ENCODE results near the gene MDH2.

- no peak for TF ChIP-seq CTCF (IDR thresholded peaks at IDR 0.05)
- TF ChIP-seq POLR2A (IDR thresholded peaks at IDR 0.05; ENCODE audit: low read depth) = no peak
Measured at GRCh38 chr7:76044375-76044865, 3.5 kb upstream of the MDH2 start.
